Inferior parietal cortex (tissue), 1 donor: Measurements from ENCODE around the gene METTL1.
"Not testable (repeated sequence)": the region's sequence is repeated elsewhere in the genome, so short reads cannot be mapped to it uniquely, and the experiment has no call there.

Experiments
- DNase-seq: peaks from one replicate; pipeline ENCODE4 v3.0.0-alpha.2; 2016; ENCODE audit errors: extremely low spot score

The METTL1 gene

DNA sequence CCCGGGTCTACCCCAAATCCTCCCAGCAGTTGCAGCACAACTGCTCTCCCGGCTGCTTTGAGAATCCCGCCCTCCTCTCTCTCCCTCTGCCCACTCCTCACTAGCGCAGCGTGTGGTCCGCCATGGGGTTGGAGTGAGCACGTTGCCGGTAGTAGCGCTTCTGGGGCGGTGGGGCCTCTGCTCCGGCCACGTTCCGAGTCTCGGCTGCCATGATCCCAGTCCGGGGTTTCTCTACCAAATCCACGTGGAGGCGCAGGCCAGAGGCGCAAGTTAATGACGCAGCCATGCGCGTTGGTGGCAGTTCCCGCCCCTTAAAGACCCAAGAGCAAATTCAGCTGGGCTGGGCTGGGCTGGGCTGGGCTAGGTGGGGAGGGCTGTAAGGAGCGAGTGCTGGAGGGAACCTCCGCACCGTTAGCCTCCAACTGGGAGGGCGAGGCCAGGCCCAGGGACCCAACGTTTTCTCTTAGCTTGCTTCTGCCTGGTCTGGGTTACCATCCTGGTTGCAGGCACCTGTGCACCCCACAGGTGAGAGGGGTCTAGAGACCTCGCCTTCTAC is at the start of gene METTL1:
Gene METTL1, minus strand, starts transcription at position 233 of the 556 bp plus-strand sequence. Its CDS starts 22 bp downstream, at position 211.
- peak; percentile 97 for DNase-seq

DNA sequence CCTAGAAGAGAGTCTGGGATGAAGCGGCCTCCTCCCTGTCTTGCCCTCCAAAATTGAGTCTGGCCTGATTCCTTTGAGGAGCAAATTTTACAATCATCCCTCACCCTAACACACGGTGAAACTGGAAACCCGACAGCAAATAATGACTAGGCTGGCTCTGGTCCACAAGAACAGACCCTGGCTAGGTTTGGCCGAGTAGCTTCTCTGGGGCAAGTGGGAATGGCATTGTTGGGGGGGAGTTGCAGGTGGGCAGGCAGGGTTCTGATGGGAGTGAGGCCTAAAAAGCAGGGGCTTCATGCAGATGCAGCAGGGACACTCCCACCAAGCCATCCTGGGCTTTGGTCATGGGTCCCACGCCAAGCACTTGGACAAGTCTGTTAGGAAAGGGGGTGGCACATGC is 49.1 kb upstream of the METTL1 start:
- not testable (repeated sequence) for DNase-seq

DNA sequence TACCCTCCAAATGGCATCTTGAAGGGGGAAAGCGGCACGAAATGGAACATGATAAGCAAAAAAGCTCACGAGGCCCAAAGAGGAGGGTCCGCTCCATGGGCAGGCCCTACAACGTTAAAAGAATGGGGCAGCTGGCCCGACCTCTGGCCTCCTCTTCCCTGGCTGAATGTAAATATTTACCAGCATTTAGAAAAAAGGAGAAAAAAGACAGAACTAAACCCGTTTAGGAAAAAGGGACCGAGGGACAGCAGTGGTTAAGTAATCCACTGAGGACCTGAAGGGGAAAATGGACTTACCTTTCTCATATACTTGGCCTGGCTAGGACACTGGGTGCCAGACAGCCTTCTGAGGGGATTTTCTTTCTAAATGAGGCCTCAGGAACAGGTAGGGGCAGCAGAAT is 48.2 kb upstream of the METTL1 start:
- DNase-seq: not testable (repeated sequence)

DNA sequence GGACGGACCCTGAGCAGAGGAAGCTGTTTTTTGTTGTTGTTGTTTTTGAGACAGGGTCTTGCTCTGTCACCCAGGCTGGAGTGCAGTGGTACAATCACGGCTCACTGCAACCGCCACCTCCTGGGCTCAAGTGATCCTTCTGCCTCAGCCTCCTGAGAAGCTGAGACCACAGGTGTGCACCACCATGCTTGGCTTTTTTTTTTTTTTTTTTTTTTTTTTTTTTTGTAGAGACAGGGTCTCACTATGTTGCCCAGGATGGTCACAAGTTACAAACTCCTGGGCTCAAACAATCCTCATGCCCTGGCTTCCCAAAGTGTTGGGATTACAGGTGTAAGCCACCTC is 46.1 kb upstream of the METTL1 start:
- not testable (repeated sequence) for DNase-seq

DNA sequence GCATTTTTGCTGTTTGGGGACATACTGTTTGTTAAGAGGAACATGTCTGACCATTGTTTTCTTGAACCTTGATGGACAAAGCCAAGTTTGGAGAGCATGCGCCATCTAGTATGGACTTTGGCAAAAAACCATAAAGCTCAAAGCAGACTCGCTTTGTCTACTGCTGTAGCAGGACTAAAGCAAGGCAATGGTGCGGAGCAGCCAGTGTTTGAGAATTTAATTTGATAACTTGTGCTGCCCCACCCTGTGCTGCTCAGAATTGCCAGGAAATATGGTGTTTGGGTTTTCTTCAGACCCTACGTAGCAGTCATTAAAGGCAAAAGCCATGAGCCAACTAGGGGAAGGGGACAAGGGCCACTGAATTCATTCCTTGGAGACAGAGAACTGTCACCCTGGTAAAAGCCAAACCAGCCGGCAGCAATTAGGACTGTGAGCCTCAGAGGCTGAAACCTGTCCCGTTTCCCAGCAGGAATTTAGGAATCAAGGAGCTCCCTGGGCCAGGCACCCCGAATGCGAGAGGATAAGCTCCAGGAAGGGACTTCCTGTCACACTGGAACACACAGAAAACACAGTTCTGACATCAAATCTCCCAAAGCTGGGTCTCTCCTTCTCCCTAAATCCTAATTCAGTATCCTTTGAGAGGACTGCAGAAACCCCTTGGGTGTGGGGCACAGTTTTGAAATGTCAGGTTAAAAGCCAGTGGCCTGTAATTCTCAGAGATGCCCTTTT is 45.5 kb upstream of the METTL1 start:
- DNase-seq: no peak

DNA sequence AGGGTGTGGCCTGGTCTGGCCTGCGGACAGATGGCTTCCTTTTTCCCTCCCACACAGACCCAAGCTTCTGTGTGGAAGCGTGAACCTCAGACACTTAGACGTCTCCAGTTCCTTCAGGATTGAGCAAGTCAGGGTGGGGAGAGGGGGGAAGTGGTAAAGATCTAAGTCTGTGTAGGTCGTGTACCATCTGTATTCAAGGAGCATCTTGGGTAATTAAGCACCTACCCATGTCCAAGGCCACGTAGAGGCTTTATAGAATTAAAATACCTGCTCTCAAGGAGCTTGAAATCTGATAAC is 44.9 kb upstream of the METTL1 start:
- no peak for DNase-seq

DNA sequence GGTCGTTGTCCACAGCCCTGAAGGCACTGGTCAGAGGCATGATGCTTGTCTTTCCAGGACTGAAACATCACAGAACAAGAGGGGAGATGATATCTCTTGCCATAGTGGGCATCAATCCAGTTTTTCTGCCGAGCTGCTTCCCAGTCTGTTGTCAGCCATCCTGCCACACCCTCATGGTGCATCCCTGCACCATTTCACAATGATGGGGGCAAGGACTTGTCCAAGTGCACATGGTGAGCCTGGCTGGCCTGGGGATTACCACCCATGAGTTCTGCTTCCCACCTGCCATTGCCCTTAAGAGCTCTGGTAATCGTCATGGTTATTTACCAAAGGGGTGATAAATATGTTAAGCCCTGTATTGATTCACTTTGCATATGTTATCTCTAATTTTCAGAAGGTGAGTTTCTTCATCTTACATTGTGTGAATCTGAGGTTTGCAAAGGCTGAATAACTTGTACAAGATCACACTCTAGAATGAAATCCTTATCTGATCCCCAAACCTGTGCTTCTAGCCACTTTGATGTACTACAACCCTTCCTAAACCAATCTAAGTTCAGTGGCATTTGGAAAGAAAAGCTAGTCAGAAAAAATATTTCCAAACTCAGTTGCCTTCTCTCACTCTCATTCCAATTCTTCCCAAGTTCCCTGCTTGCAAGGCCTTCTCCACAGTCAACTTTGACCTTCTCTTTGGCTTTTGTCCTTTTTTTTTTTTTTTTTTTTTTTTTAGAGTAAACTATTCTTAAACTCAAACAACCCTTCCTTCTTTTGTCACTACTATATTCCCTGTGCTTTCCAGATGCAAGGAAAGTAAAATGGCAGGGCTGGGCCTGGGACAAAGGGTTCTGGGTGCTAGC is 44.3 kb upstream of the METTL1 start:
- no peak for DNase-seq

DNA sequence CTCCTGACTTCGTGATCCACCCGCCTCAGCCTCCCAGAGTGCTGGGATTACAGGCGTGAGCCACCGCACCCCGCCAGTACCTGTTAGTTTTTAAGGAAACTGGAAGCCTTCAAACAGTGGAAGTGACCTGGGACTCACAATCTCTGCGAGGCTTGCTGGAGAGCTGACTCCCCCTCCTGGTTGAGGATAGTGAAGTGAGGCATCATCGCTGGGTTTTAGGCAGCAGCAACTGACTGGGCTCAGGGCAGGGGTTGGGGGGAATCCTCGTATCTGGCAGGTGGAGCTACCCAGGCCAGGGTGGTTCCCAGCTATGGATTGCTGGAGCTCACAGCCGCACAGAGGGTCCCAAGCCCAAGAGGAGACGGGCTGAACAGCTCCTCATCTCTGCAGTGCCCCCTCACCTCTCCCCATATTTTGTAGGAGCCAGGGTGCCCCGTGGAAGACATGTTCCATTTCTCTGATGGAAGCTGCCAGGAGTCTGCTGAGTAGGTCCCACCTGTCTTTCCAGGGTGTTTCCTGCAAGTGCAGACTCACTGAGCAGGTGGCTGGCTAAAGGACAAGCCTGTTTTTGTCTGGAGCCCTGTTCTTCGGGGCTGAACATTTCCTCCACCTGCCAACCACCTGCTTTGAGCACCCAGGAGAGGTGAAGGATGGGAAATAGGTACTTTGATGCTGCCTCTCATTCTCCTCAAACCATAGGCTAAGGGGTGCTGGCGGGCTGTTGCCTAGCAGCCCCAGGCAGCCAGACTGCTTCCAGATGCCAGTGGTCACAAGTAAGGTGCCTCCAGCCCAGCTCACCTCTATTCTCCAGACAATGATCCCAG is 43.5 kb upstream of the METTL1 start:
- DNase-seq: no peak

DNA sequence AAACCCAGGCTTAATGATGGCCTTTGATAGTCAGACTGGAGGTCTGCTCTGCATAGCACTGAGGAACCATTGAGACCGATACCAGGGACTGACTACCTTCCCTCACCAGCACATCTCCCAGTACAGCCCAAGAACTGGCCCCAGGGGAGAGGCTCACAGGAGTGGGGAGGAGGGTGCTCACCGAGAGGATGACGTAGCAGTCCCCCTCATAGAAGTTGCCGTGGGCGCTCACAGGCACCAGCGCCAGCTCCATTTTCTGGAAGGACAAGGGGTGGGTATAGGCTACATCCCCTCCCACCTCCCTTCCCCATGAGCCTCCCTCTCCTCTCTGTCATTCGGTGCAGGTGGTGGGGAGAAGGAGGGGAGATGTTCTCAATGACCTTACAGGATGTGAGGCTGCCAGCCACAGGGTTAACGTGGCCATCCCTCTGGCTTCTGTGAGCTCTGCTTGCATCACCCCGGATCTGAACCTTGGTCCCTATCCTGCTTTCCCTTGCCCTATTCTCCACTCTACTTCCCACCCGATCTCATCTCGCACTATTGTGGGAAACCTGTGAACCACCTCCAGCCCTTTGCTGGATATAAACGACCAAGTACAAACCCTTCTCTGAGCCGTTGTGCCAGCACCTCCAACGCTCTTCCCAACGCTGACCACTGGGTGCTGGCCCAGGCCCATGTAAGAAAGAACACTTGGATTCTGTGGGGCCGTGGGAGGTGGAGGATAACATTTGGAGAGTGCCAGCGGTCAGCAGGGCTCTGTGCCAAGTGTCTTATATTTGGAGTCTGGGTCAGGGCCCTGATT is 42.3 kb upstream of the METTL1 start:
- no peak for DNase-seq

DNA sequence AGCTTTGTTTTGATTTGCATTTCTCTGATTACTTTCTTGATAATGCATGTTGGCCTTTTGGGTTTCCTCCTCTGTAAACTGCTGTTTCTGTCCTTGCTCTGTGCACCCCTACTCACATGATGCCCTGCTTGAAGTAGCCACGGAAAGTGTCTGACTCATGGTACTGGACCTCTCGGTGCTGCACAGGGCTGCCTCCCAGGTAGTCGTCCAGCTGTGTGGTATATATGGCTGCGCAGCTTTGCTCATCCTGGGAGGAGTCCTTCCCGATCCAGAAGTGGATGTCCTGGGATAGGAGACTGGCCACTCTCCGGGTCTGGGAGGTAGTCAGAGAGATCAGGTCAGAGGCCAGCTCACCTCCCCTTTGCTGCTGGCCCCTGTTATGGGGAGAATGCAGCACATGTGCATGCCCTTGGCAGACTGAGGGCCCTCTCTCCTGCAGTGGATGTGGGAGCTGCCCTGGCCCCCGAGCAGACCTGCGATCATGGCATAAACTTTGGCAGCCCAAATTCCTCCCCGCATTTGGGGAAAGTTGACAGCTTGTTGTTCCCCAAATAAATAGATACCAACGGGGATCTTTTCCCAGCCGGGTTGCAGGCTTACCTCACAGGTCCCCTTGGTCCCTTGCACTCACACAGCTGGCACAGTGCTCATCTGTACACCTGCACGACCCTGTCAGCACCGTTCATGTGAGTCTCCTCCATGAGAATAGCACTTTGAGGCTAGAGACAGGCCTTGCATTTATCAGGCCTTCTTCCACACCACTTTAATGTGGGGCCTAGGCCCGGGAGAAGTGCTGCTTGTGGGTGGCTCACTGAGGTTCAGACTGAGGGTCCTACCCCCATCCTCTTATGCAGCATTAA is 41.4 kb upstream of the METTL1 start:
- DNase-seq: no peak

DNA sequence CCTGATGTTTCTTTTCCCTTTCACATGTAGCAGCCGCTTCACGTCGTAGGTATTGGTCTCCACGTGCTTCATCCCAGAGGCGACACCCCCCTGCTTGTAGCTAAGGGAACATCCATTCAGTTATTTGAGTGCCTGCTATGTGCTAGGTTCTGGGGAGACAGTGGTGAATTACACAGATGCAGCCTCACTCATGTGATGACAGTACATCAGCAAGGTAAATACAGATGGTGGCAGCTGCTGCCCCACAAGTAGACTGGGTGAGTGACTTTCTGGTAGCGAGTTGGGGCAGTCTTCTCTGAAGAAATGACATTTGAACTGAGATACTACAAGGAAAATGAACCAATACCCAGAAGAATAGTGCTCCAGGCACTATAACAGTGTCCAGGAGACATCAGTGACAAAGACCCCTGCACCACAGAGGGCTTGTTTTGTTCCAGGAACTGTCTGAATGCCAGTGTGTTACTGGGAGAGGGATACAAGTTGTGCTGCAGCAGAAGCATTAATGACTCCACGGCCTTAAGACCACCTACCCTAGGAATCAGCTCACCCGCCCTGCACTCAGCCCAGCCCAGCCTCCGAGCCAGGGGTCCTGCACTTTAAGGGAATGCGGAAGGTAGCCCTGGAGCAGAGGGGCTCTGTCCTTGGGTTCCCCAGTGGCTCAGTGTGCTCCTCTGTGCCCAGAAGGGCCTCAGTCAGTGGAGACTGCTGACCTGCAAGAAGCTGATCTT is 39.3 kb upstream of the METTL1 start:
- no peak for DNase-seq

DNA sequence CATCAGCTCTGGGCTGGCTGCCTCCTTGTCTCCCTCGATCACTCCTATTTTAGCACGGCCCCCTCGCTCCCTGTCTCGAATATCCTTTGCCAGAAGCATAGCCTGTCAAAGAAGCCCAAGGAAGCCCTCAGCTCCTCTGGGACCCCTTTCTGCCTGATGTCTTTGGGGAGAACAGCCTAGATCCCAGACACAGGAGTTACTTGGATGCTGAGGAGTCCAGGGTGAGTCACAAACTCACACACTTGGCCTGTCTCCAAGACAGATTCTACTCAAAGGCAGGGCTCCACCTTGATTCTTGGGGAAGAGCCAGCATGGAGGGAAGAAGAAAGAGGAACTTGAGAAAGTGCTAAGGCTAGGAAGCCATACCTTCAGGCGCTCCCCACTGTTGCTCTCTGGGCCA is 38.5 kb upstream of the METTL1 start:
- peak; percentile 38 for DNase-seq

DNA sequence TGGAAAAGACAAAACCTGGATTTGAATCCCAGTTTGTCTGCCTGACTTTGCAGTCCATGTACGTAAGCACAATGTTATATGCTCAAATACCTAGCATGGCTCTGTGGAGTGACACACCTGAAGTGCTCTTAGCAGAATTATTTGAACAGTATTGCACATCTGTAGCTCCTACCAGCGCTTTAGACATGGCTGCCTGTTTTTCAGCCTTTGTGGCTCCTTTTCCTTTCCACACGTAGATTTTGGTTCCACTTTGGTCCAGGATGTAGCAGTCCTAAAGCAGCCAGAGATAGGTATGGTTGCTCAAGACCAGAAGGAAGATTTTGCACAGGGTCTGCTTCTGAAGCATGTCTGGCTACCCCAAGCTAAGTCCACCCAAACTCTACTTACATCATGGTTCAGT is 37.5 kb upstream of the METTL1 start:
- no peak for DNase-seq

DNA sequence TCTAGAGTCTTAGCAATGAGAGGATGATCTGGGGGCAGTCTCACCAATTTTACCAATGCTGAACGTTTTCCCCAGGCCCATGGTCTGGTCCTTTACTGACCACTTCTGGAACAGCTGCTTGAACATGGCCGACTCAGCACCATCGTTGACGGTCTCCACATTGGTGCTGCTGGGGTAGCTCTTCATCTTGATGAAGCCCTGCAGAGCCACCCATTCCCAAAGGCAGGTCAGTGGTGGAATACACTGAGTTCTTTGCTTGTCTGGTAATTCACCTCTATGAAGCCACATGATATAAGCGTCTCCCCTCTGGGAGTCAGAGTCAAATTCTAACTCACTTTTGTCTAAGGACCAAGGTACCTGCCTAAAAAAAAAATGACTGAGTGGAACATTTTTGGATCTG is 36.4 kb upstream of the METTL1 start:
- no peak for DNase-seq

DNA sequence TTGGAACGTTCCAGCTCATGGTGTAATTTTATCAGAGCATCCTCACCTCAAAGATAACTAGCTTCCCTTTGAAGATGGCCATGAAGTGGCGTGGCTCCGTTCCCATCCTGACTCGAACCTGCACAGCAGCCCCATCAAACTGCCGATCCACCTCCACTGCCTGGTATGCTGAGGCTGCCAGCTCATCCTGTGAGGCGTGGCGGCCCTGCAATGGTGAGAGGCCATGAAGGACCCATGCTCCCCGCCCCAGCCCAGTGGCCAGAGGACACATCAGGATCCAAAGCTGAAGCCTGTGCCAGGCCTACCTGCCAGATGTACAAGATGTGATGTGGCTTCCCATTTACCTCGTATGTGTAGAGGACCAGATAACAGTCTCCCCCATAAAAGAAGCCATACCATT is 35.4 kb upstream of the METTL1 start:
- no peak for DNase-seq

DNA sequence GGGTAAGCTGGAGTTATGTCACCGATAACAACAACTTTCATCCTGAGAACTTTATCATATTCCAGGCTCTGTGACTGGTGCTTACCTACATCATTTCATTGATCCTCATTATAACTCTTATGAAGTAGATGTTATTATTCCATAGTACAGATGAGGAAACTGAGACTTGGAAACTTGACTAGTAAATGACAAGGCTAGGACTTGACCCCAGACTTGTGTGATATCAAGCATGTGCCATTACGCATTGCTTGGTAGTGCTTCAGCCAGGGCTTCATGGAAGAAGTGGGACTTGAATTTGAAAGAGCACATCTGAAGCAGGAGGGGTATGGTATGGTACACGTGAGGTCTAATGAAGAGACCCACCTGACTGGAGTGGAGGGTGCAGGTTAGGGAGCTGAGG is 34.8 kb upstream of the METTL1 start:
- no peak for DNase-seq

DNA sequence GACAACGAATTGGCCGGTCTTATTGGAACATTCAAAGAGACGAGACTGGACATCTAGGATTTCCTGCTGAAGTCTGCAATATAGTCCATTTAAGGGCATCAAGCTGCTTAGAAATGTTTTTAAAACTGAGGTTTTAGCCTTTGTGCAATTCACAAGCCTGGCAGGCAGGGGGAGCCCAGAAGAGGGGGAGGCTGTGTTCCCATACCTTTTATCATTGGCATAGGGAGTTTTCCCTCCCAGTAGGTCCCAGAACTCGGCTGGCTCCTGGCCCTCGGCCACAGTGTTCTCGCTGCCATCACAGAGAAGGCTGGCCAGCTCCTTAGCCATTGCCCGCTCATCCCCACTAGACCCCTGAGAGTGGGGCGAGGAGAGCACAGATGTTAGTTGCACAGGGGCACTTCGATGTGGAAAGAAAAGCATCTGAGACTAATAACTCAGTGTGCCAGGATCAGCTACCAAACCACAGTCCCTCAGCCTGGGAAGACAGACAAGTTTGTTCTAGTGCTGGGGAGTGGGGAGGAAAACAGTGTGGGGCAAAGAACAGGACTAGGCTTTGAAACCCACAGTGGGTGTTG is 31.5 kb upstream of the METTL1 start:
- peak; percentile 44 for DNase-seq

DNA sequence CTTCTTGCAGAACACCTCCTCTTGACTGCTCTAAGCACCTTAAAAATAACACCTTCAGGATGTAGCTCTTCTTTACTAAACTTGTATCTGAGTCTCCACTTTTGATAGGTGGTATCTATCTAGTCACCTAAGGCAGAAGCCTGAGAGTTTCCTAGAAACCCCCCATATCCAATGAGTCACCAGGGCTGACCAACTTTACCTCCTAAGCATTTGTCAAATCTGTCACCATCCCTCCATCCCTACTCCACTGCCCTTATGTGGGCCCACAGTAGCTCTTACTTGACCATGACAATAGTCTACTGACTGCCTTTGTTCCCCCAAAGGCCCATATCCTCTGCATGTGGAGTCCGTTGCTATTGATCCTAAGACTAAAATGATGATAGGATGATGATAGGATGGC is 30.7 kb upstream of the METTL1 start:
- DNase-seq: no peak

DNA sequence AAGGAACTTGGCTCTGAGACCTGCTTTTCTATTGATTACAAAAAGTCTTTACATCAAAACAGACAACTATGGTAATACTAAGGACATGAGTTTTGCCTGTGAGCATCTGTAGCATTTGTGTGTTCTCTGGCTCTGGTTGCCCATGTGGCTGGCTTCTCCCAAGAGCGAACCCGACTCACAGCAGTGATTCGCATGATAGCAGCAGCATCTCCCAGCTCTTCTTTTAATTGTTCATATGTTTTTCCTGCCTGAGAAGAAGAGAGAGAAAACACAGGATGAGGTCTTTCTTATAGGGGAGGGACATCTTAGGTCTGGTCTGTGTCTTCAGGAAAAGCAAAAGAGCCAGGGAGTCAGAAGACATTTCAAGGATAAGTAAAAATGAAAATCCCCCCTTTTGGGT is 29.1 kb upstream of the METTL1 start:
- DNase-seq: no peak
